Upper lobe of left lung (tissue), 6 donors: Measurements from ENCODE around the gene TRAPPC10. TPM values are rescaled to one million over a fixed set of nuclear protein-coding genes. Genes with fewer than 3 reads are reported as not detected.

ENCODE experiments used
- ATAC-seq, 2 donors: fragments of 200-7000 bp; cut with Tn5 transposase; one replicate each; pipeline ENCODE4 v1.9.1; 2022; ENCODE audit warnings: mild to moderate bottlenecking in 2 of 2, moderate library complexity in 2 of 2; ENCODE audit not compliant: low FRiP score in 2 of 2
- DNase-seq, 2 donors: peaks; one replicate each; pipeline ENCODE4 v3.0.0-alpha.2; 2019 to 2020
- H3K27ac ChIP-seq, 4 donors: fragments of 200-600 bp; sonication (generic); one replicate each; pipeline ENCODE4 v1.5.1; 2016 to 2019
- H3K27me3 ChIP-seq, 4 donors: fragments of 200-600 bp; sonication (generic); one replicate each; pipeline ENCODE4 v1.5.1; 2017 to 2019
- H3K36me3 ChIP-seq, 4 donors: fragments of 200-600 bp; sonication (generic); one replicate each; pipeline ENCODE4 v1.5.1; 2016 to 2019
- H3K4me1 ChIP-seq, 4 donors: fragments of 200-600 bp; sonication (generic); one replicate each; pipeline ENCODE4 v1.5.1; 2018 to 2019
- H3K4me3 ChIP-seq, 4 donors: fragments of 200-600 bp; sonication (generic); one replicate each; pipeline ENCODE4 v1.5.1; 2017 to 2019; ENCODE audit warnings: mild to moderate bottlenecking in 2 of 4, moderate library complexity in 1 of 4
- H3K9me3 ChIP-seq, 4 donors: fragments of 200-600 bp; sonication (generic); one replicate each; pipeline ENCODE4 v1.5.1; 2018 to 2019
- EP300 ChIP-seq, 4 donors: sonication (generic); formaldehyde crosslinking; IDR thresholded peaks; one replicate each; pipeline ENCODE4 v1.5.1; 2017; ENCODE audit warnings: antibody characterized with exemption in 4 of 4, control low read depth in 2 of 4
- POLR2A ChIP-seq, 4 donors: fragments of 450-650 bp; IDR thresholded peaks; one replicate each; pipeline ENCODE4 v1.5.1; 2016 to 2017; ENCODE audit warnings: antibody characterized with exemption in 4 of 4, mild to moderate bottlenecking in 2 of 4
- POLR2AphosphoS5 ChIP-seq, 2 donors: sonication (generic); formaldehyde crosslinking; IDR thresholded peaks; one replicate each; pipeline ENCODE4 v1.5.1; 2017; ENCODE audit warnings: antibody characterized with exemption in 2 of 2
- WGBS, 2 donors: methylation state at CpG; one replicate each; pipeline ENCODE4 v1.1.5; 2017 to 2018; 5-methylcytosine and 5-hydroxymethylcytosine counted together
- total RNA-seq, 6 donors: library from RNA; depleted of rRNA in 4 of 6; stranded (reverse); fragments of >200 nt in 4 of 6; gene quantifications; one replicate each; pipeline versions ENCODE4 v1.1.0 to v1.2.1, GENCODE V29; 2016 to 2021
- TF ChIP-seq, protein P1 (sequence below), 6 experiments: fragments of 450-650 bp in 4 of 6; fragments of 200-600 bp in 2 of 6; sonication (generic) in 2 of 6; IDR thresholded peaks; one replicate each; pipeline ENCODE4 v1.5.1; 2016 to 2019; ENCODE audit warnings: antibody characterized with exemption in 6 of 6
- donor health status: DM: no; HTN: no; CAD: no; lungs with moderate emphysema.
- donor health status: DM: no; HTN: yes; CAD: no; lungs with severe emphysema.

The TRAPPC10 gene
- total RNA-seq, 6 donors from 2014 or later = 36.3 to 46.8 (median 43.4) TPM

DNA sequence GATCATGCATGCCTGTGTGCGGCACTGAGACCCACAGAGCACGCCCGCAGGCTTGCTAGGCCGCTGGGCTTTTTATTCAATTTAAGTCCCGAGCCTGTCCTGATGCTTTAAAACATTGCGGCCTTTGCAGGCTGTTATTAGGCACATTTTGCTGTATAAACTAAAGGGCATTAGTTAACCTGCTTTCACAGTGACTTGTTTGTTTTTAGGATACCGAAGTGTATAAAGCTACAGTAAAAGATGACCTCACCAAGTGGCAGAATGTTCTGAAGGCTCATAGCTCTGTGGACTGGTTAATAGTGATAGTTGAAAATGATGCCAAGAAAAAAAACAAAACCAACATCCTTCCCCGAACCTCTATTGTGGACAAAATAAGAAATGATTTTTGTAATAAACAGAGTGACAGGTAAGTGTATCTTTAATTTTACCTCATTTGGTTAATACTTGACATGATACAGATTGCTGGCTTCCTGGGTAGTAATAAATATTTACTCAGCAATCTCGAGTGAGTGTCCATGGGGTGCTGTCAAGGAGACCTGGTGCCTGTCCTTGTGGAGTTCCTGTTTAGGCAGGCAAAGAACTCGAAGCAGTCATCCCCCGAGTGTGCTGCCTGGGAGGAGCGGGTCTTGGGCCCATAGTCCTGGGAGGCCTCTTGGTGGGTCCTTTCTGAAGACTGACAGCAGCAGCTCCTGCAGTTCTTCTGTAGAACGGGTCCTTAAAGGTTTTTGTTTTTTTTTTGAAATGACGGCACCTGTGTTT lies 40.1 kb downstream of the TRAPPC10 start:
- peak in 1 of 2 donors; percentile 38 for TF ChIP-seq POLR2AphosphoS5 (IDR thresholded peaks at IDR 0.05)
- TF ChIP-seq POLR2A (IDR thresholded peaks at IDR 0.05) = no peak
- peaks cover 2 to 34% (median 14%) of the 10 kb centered on the region in 4 donors for H3K36me3 ChIP-seq
- DNase-seq (peak in 1 of 2 donors; percentile 43), ATAC-seq (peak; percentile 7 to 74)
- 61 to 66% methylated on average over 14 of the region's 14 CpGs for WGBS, 2 donors
- no peaks in the 10 kb centered on the region for H3K27me3 ChIP-seq
- peaks cover 25 to 47% (median 37%) of the 10 kb centered on the region in 4 donors for H3K4me1 ChIP-seq
- no peak overlapping the region for H3K4me3 ChIP-seq
- H3K27ac ChIP-seq = peak overlapping the region; percentile 60 to 80 (median 72)
- no peaks in the 10 kb centered on the region for H3K9me3 ChIP-seq

DNA sequence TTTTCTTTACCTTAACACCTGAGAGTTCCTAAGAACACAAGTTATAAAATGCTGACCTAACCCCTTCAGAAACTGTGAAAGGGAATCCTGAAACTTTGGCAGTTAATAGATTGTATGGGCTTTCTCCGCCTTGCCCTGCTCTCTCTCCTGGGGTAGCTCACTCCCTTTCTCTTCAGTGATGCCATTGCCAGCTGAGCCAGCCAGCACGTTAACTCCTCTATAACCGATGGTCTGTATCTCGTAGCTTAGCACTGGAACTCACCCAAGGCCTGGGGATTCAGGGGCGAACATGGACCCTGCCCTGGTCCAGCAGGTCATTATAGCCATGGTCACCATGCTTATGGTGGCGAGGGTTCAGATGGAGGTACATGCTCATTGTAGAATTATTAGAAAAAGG lies 40.7 kb downstream of the TRAPPC10 start:
- no peak for ATAC-seq
- no peak overlapping the region for H3K4me3 ChIP-seq
- WGBS, 2 donors = 88 to 92% methylated on average over 6 of the region's 6 CpGs
- no peaks in the 10 kb centered on the region for H3K27me3 ChIP-seq
- DNase-seq = no peak
- H3K36me3 ChIP-seq = peaks cover 2 to 38% (median 13%) of the 10 kb centered on the region in 4 donors
- TF ChIP-seq POLR2AphosphoS5 (IDR thresholded peaks at IDR 0.05) = no peak
- TF ChIP-seq POLR2A (IDR thresholded peaks at IDR 0.05) = no peak
- TF ChIP-seq, protein P1, sequence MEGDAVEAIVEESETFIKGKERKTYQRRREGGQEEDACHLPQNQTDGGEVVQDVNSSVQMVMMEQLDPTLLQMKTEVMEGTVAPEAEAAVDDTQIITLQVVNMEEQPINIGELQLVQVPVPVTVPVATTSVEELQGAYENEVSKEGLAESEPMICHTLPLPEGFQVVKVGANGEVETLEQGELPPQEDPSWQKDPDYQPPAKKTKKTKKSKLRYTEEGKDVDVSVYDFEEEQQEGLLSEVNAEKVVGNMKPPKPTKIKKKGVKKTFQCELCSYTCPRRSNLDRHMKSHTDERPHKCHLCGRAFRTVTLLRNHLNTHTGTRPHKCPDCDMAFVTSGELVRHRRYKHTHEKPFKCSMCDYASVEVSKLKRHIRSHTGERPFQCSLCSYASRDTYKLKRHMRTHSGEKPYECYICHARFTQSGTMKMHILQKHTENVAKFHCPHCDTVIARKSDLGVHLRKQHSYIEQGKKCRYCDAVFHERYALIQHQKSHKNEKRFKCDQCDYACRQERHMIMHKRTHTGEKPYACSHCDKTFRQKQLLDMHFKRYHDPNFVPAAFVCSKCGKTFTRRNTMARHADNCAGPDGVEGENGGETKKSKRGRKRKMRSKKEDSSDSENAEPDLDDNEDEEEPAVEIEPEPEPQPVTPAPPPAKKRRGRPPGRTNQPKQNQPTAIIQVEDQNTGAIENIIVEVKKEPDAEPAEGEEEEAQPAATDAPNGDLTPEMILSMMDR (IDR thresholded peaks at IDR 0.05) = no peak
- TF ChIP-seq EP300 (IDR thresholded peaks at IDR 0.05) = no peak
- no peaks in the 10 kb centered on the region for H3K9me3 ChIP-seq
- H3K4me1 ChIP-seq = peaks cover 25 to 47% (median 37%) of the 10 kb centered on the region in 4 donors
- H3K27ac ChIP-seq = peak overlapping the region in 3 of 4 donors; percentile 65 to 80 (median 78)

DNA sequence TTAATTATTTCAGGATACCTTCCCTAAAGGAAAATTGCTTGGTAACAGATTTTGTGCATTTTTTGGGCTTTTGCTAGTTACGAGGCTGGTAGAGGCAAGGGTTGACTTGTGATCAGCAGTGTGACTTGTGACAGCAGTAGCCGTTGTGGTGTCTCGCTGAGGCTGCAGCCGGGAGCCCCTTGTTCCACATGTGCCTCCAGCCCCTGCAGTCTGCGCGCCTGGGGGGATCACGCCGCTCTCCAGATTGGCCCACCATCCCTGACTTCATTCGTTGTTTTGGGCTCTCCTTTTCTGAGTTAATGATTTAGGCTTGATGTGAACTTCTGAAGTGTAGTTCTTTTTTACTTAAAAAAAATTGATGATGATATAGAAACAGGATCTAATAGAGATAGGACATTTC lies 41.5 kb downstream of the TRAPPC10 start:
- Histone ChIP-seq H3K36me3 (peaks cover 4 to 42% (median 13%) of the 10 kb centered on the region in 4 donors), H3K4me1 (peaks cover 25 to 47% (median 37%) of the 10 kb centered on the region in 4 donors), H3K9me3 (no peaks in the 10 kb centered on the region), H3K27ac (no peak overlapping the region), H3K4me3 (no peak overlapping the region), H3K27me3 (no peaks in the 10 kb centered on the region)
- no peak for ATAC-seq
- WGBS, 2 donors = 96 to 97% methylated on average over 9 of the region's 9 CpGs
- no peak for DNase-seq
- no peak for TF ChIP-seq POLR2AphosphoS5 (IDR thresholded peaks at IDR 0.05)
- no peak for TF ChIP-seq POLR2A (IDR thresholded peaks at IDR 0.05)
- TF ChIP-seq, protein P1 (IDR thresholded peaks at IDR 0.05) = no peak
- no peak for TF ChIP-seq EP300 (IDR thresholded peaks at IDR 0.05)

DNA sequence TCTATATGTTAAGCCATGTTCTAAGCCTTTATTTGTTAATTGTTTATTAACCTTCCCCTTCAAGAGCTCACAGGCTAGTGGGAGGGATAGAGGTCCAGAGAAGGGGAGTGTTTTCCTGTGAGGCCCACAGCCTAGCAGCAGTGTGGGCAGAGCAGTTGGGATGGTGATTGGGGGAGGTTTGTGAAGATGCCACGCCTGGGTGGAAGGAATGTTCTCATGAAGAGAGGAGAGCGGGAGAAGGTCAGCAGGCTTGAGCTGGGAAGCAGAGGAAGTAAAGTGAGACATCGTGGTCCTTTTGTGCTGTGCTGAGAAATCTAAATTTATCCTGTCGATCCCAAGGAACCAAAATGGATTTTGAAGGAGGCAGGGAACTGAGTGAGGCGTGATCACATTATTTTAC lies 42.6 kb downstream of the TRAPPC10 start:
- TF ChIP-seq EP300 (IDR thresholded peaks at IDR 0.05) = no peak
- no peak for TF ChIP-seq POLR2A (IDR thresholded peaks at IDR 0.05)
- TF ChIP-seq, protein P1 (IDR thresholded peaks at IDR 0.05) = no peak
- no peak for TF ChIP-seq POLR2AphosphoS5 (IDR thresholded peaks at IDR 0.05)
- Histone ChIP-seq H3K4me3 (no peak overlapping the region), H3K27me3 (no peaks in the 10 kb centered on the region), H3K27ac (peak overlapping the region in 3 of 4 donors; percentile 5 to 32 (median 30)), H3K4me1 (peaks cover 25 to 41% (median 33%) of the 10 kb centered on the region in 4 donors), H3K36me3 (peaks cover 13 to 54% (median 20%) of the 10 kb centered on the region in 4 donors), H3K9me3 (no peaks in the 10 kb centered on the region)
- no peak for DNase-seq
- 64 to 76% methylated on average over 5 of the region's 5 CpGs for WGBS, 2 donors
- ATAC-seq = peak in 1 of 2 donors; percentile 39

DNA sequence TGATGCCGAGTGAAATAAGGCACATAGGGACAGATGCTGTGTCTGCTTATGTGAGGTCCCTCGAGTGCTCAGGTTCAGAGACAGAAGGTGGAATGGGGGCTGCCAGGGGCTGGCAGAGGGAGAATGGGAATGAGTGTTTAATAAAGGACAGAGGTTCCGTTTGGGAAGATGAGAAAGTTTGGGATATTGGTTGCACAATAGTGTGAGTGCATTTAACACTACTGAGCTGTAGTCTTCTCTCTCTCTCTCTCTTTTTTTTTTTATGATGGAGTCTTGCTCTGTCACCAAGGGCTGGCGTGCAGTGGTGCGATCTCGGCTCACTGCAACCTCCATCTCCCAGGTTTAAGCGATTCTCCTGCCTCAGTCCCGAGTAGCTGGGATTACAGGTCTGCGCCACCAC lies 44.9 kb downstream of the TRAPPC10 start:
- TF ChIP-seq POLR2A (IDR thresholded peaks at IDR 0.05) (no peak), POLR2AphosphoS5 (IDR thresholded peaks at IDR 0.05) (no peak), EP300 (IDR thresholded peaks at IDR 0.05) (no peak)
- TF ChIP-seq, protein P1 (IDR thresholded peaks at IDR 0.05) = no peak
- Histone ChIP-seq H3K9me3 (no peaks in the 10 kb centered on the region), H3K27ac (no peak overlapping the region), H3K27me3 (no peaks in the 10 kb centered on the region), H3K36me3 (peaks cover 15 to 76% (median 24%) of the 10 kb centered on the region in 4 donors), H3K4me3 (no peak overlapping the region), H3K4me1 (peaks cover 8 to 19% (median 12%) of the 10 kb centered on the region in 4 donors)
- ATAC-seq (no peak), DNase-seq (no peak)
- WGBS, 2 donors = 97% methylated on average over 9 of the region's 9 CpGs
